ENCODE results near the gene HECW1. TPM values are rescaled to one million over a fixed set of nuclear protein-coding genes. Genes with fewer than 3 reads are reported as not detected.

HECW1 gene
- total and polyA plus RNA-seq, 2 of the 8 experiments (the other 6 are each of a cell fraction or from before 2014, with no cell fraction given), result 2.9 to 12.7 TPM

- no peaks in the 10 kb centered on the region for H3K79me2 ChIP-seq (ENCODE audit: control insufficient read depth in 1 of 2, insufficient read depth in 2 of 2, low read length in 2 of 2)
- H3K36me3 ChIP-seq (ENCODE audit: control insufficient read depth in 2 of 4, insufficient read depth in 4 of 4, low read length in 3 of 4), result no peaks in the 10 kb centered on the region
Measured at GRCh38 chr7:43557831-43558495, 445.5 kb downstream of the HECW1 start.

More at GRCh38 chr7:43557831-43558495, 445.5 kb downstream of the HECW1 start:
- H3K18ac ChIP-seq (ENCODE audit: extremely low read depth, low read length), result no peak overlapping the region
- H4K8ac ChIP-seq (ENCODE audit: extremely low read depth, insufficient read depth, low read length), result no peak overlapping the region
- no peak overlapping the region for H2BK15ac ChIP-seq (ENCODE audit: low read length)
- H3K79me1 ChIP-seq (ENCODE audit: low read depth, low read length), result no peaks in the 10 kb centered on the region
- no peaks in the 10 kb centered on the region for H3K27me3 ChIP-seq (replicated peaks in 1 of 4; ENCODE audit: control insufficient read depth in 3 of 4, extremely low read depth in 1 of 4, insufficient read depth in 3 of 4, low read length in 3 of 4)
- no peak overlapping the region for H3K4ac ChIP-seq (replicated peaks; ENCODE audit: insufficient read length, low read depth, low read length)
- H3K23me2 ChIP-seq (ENCODE audit: low read depth, low read length), result no peaks in the 10 kb centered on the region
- DNase-seq (ENCODE audit: low read depth in 1 of 2, low spot score in 2 of 2) (no peak), FAIRE-seq (no peak)
- H2BK20ac ChIP-seq (ENCODE audit: low read length), result no peak overlapping the region
- no peak overlapping the region for H2BK120ac ChIP-seq (replicated peaks; ENCODE audit: low read depth, low read length)
- H3K14ac ChIP-seq (ENCODE audit: insufficient read length), result no peak overlapping the region
- no peak overlapping the region for H3K23ac ChIP-seq (ENCODE audit: insufficient read length)
- no peaks in the 10 kb centered on the region for H4K20me1 ChIP-seq (replicated peaks in 1 of 2; ENCODE audit: control insufficient read depth in 1 of 2, insufficient read depth in 2 of 2, low read length in 2 of 2)
- no peak overlapping the region for H2AFZ ChIP-seq (ENCODE audit: low read length)
- 89% methylated on average over 7 of the region's 7 CpGs; no CpG with 5 or more reads in 1 of the 2 experiments for WGBS, 2 experiments (ENCODE audit: extremely low coverage in 1 of 2, insufficient coverage in 1 of 2, insufficient read length in 1 of 2, insufficient replicate concordance in 2 of 2, low coverage in 1 of 2, low lambda C conversion rate in 2 of 2, missing lambda C conversion rate in 1 of 2)
- H2BK5ac ChIP-seq (ENCODE audit: low read depth, low read length), result no peak overlapping the region
- no peak overlapping the region for H2BK12ac ChIP-seq (ENCODE audit: low read depth, low read length)
- H3K4me2 ChIP-seq (ENCODE audit: insufficient read depth in 1 of 2, low read depth in 2 of 2, low read length in 2 of 2), result no peak overlapping the region
- no peaks in the 10 kb centered on the region for H3K9me3 ChIP-seq (ENCODE audit: insufficient read depth in 2 of 2, low read depth in 1 of 2, low read length in 1 of 2)
- ChIA-PET CTCF (ENCODE audit: partially characterized antibody) (interaction anchor here (0.6 to 2.1 kb wide), 3 partner anchors 25 to 516 kb away, joined by 3 to 7 read pairs (median 4); partner anchors contain the start of gene STK17A), POLR2A (ENCODE audit: partially characterized antibody) (interaction anchor here (1.2 kb wide), 1 partner anchor 25 kb away, joined by 3 read pairs; the partner anchor contains the start of gene STK17A)
- H3K4me3 ChIP-seq (ENCODE audit: extremely low read depth in 1 of 4, insufficient read depth in 2 of 4, low read depth in 3 of 4, low read length in 4 of 4), result no peak overlapping the region
- peaks cover 0 to 2% (median under 1%) of the 10 kb centered on the region in 4 experiments; a peak in 2 of 7 replicates for H3K4me1 ChIP-seq (replicated peaks in 1 of 4; ENCODE audit: control insufficient read depth in 3 of 4, insufficient read depth in 4 of 4, low read length in 3 of 4)
- no peak overlapping the region for H3K56ac ChIP-seq (replicated peaks; ENCODE audit: insufficient read length, low read depth, low read length)
- no peak overlapping the region for H4K91ac ChIP-seq (replicated peaks; ENCODE audit: insufficient read length, low read length)
- no peak overlapping the region for H2AK5ac ChIP-seq (ENCODE audit: low read depth, low read length)
- H4K5ac ChIP-seq (ENCODE audit: insufficient read length, low read depth, low read length), result no peak overlapping the region
- H3K9ac ChIP-seq (replicated peaks in 1 of 4; ENCODE audit: extremely low read depth in 1 of 4, low read depth in 3 of 4, low read length in 3 of 4), result no peak overlapping the region
- no peak overlapping the region for H3K27ac ChIP-seq (ENCODE audit: low read depth, low read length)

Measured in H1 (cell line).